GM18907 (cell line): ENCODE data around the gene AASDH.

ENCODE experiments used
- ATAC-seq: cut with Tn5 transposase; IDR thresholded peaks from one replicate; pipeline ENCODE4 v1.9.1; 2021; ENCODE audit warnings: mild to moderate bottlenecking, moderate library complexity; ENCODE audit not compliant: unreplicated experiment

The AASDH gene

GRCh38 chr4:56387023-56388001, at the start of gene AASDH:
Gene AASDH, minus strand, starts transcription at chr4:56387491. Its CDS starts 3,192 bp downstream, at chr4:56384299.
- ATAC-seq: peak; percentile 95

- ATAC-seq: peak; percentile 85
Measured at GRCh38 chr4:56435140-56435926, 48.0 kb upstream of the AASDH start, which contains the start of gene PPAT. Gene PPAT, minus strand, starts transcription at chr4:56435615. Its CDS starts 138 bp downstream, at chr4:56435477.

- peak; percentile 23 for ATAC-seq
Measured at GRCh38 chr4:56434599-56435139, 47.4 kb upstream of the AASDH start.

GRCh38 chr4:56433280-56433679, 46.0 kb upstream of the AASDH start:
- ATAC-seq: no peak

GRCh38 chr4:56430203-56430602, 42.9 kb upstream of the AASDH start:
- ATAC-seq: no peak

GRCh38 chr4:56427179-56427578, 39.9 kb upstream of the AASDH start:
- no peak for ATAC-seq

- peak; percentile 90 for ATAC-seq
Measured at GRCh38 chr4:56426273-56426672, 39.0 kb upstream of the AASDH start.

- no peak for ATAC-seq
Measured at GRCh38 chr4:56425518-56425917, 38.2 kb upstream of the AASDH start.

- no peak for ATAC-seq
Measured at GRCh38 chr4:56424697-56425514, 37.6 kb upstream of the AASDH start.

- no peak for ATAC-seq
Measured at GRCh38 chr4:56424176-56424575, 36.9 kb upstream of the AASDH start.

GRCh38 chr4:56417396-56417795, 30.1 kb upstream of the AASDH start:
- ATAC-seq: no peak

- no peak for ATAC-seq
Measured at GRCh38 chr4:56416349-56416748, 29.1 kb upstream of the AASDH start.

- ATAC-seq: no peak
Measured at GRCh38 chr4:56414135-56414670, 26.9 kb upstream of the AASDH start.

GRCh38 chr4:56410247-56411062, 23.2 kb upstream of the AASDH start:
- no peak for ATAC-seq

- ATAC-seq: no peak
Measured at GRCh38 chr4:56409511-56410090, 22.3 kb upstream of the AASDH start.

- ATAC-seq: no peak
Measured at GRCh38 chr4:56408978-56409377, 21.7 kb upstream of the AASDH start.

- no peak for ATAC-seq
Measured at GRCh38 chr4:56406151-56406550, 18.9 kb upstream of the AASDH start.

GRCh38 chr4:56405016-56405415, 17.7 kb upstream of the AASDH start:
- ATAC-seq: no peak

- no peak for ATAC-seq
Measured at GRCh38 chr4:56400560-56400959, 13.3 kb upstream of the AASDH start.
